Neural progenitor cell (in vitro differentiated cells): ENCODE results near the gene GPR45. TPM values are rescaled to one million over a fixed set of nuclear protein-coding genes. Genes with fewer than 3 reads are reported as not detected.
"Not testable (repeated sequence)": the region's sequence is repeated elsewhere in the genome, so short reads cannot be mapped to it uniquely, and the experiment has no call there.

Source experiments
- DNase-seq: peaks from one replicate; pipeline ENCODE4 v3.0.0-alpha.2; 2016; ENCODE audit warnings: low spot score
- H2AFZ ChIP-seq: fragments of 200-600 bp; sonication (generic); replicated peaks from 2 replicates; pipeline ENCODE4 v1.6.1; 2016; ENCODE audit warnings: antibody characterized with exemption
- H3F3A ChIP-seq: fragments of 200-600 bp; sonication (generic); 2 replicates; pipeline ENCODE4 v1.6.1; 2016; ENCODE audit warnings: antibody characterized with exemption, low read depth
- H3K27ac ChIP-seq: fragments of 200-600 bp; sonication (generic); 2 replicates; pipeline ENCODE4 v1.5.1; 2016; ENCODE audit warnings: mild to moderate bottlenecking
- H3K27me3 ChIP-seq: fragments of 200-600 bp; sonication (generic); 2 replicates; pipeline ENCODE4 v1.6.1; 2016; ENCODE audit warnings: mild to moderate bottlenecking, moderate library complexity
- H3K36me3 ChIP-seq: fragments of 200-600 bp; sonication (generic); 2 replicates; pipeline ENCODE4 v1.5.1; 2016
- H3K4me1 ChIP-seq: fragments of 200-600 bp; sonication (generic); 2 replicates; pipeline ENCODE4 v1.6.1; 2016; ENCODE audit warnings: mixed run types
- H3K4me2 ChIP-seq: fragments of 200-600 bp; sonication (generic); 2 replicates; pipeline ENCODE4 v1.6.1; 2016
- H3K4me3 ChIP-seq: fragments of 200-600 bp; sonication (generic); 2 replicates; pipeline ENCODE4 v1.5.1; 2016
- H3K79me2 ChIP-seq: fragments of 200-600 bp; sonication (generic); 2 replicates; pipeline ENCODE4 v1.6.1; 2016; ENCODE audit warnings: low read depth
- H3K9ac ChIP-seq: fragments of 200-600 bp; sonication (generic); 2 replicates; pipeline ENCODE4 v1.6.1; 2016
- H3K9me3 ChIP-seq: fragments of 200-600 bp; sonication (generic); 2 replicates; pipeline ENCODE4 v1.5.1; 2016; ENCODE audit warnings: low read depth
- H4K20me1 ChIP-seq: fragments of 200-600 bp; sonication (generic); 2 replicates; pipeline ENCODE4 v1.6.1; 2016; ENCODE audit warnings: low read depth
- H3K27ac Mint-ChIP-seq: 3 replicates; pipeline ENCODE4 v1.8.0; 2021; ENCODE audit warnings: mixed read lengths
- H3K27me3 Mint-ChIP-seq: 2 replicates; pipeline ENCODE4 v1.8.0; 2022; ENCODE audit warnings: low read depth, mild to moderate bottlenecking, inconsistent platforms, moderate library complexity, mixed read lengths; ENCODE audit not compliant: insufficient read depth
- H3K36me3 Mint-ChIP-seq: 3 replicates; pipeline ENCODE4 v1.8.0; 2021; ENCODE audit warnings: mixed read lengths
- H3K4me1 Mint-ChIP-seq: 3 replicates; pipeline ENCODE4 v1.8.0; 2021; ENCODE audit warnings: mixed read lengths
- H3K4me3 Mint-ChIP-seq: 3 replicates; pipeline ENCODE4 v1.8.0; 2021; ENCODE audit warnings: mild to moderate bottlenecking, moderate library complexity, mixed read lengths
- H3K9me3 Mint-ChIP-seq: 3 replicates; pipeline ENCODE4 v1.8.0; 2020; ENCODE audit warnings: mixed read lengths
- CTCF ChIP-seq: fragments of 200-600 bp; sonication (generic); IDR thresholded peaks from 2 replicates; pipeline ENCODE4 v1.5.1; 2017; ENCODE audit warnings: antibody characterized with exemption, mild to moderate bottlenecking
- EZH2 ChIP-seq: fragments of 200-600 bp; sonication (generic); IDR thresholded peaks from 2 replicates; pipeline ENCODE4 v1.6.1; 2017; ENCODE audit warnings: antibody characterized with exemption, mild to moderate bottlenecking, moderate library complexity
- EZH2phosphoT487 ChIP-seq: fragments of 200-600 bp; sonication (generic); IDR thresholded peaks from 2 replicates; pipeline ENCODE4 v1.6.1; 2017; ENCODE audit warnings: antibody characterized with exemption
- total RNA-seq: library from RNA; depleted of rRNA; stranded (reverse); fragments of >200 nt; gene quantifications from 2 replicates; pipeline ENCODE4 v1.2.3, GENCODE V29; 2015; ENCODE audit warnings: low replicate concordance

GPR45 gene
- total RNA-seq, 1 donor from 2014 or later = not detected

GRCh38 chr2:105248316-105249070 is 7.0 kb downstream of the GPR45 start:
- H3F3A ChIP-seq = peaks cover 5% of the 10 kb centered on the region
- H3K9ac ChIP-seq = no peak overlapping the region
- H3K36me3 ChIP-seq = no peaks in the 10 kb centered on the region
- H3K79me2 ChIP-seq = no peaks in the 10 kb centered on the region
- no peak overlapping the region for H2AFZ ChIP-seq
- H3K36me3 Mint-ChIP-seq = no peaks in the 10 kb centered on the region
- H3K4me2 ChIP-seq = no peak overlapping the region
- H3K4me1 Mint-ChIP-seq = no peaks in the 10 kb centered on the region
- no peaks in the 10 kb centered on the region for H3K9me3 ChIP-seq
- no peaks in the 10 kb centered on the region for H3K4me1 ChIP-seq
- no peak overlapping the region for H3K4me3 Mint-ChIP-seq
- H4K20me1 ChIP-seq = no peaks in the 10 kb centered on the region
- H3K27ac ChIP-seq = no peak overlapping the region
- TF ChIP-seq EZH2 = no peak
- TF ChIP-seq CTCF = no peak
- H3K27ac Mint-ChIP-seq = no peak overlapping the region
- peaks cover 8% of the 10 kb centered on the region for H3K9me3 Mint-ChIP-seq
- no peak for DNase-seq
- no peaks in the 10 kb centered on the region for H3K27me3 ChIP-seq
- peaks cover 2% of the 10 kb centered on the region for H3K27me3 Mint-ChIP-seq
- no peak overlapping the region for H3K4me3 ChIP-seq

- H3K79me2 ChIP-seq = no peaks in the 10 kb centered on the region
- no peak overlapping the region for H3K4me2 ChIP-seq
- Mint-ChIP-seq H3K27me3 (peaks cover 2% of the 10 kb centered on the region), H3K9me3 (peaks cover 8% of the 10 kb centered on the region), H3K4me1 (no peaks in the 10 kb centered on the region), H3K27ac (no peak overlapping the region), H3K36me3 (no peaks in the 10 kb centered on the region), H3K4me3 (no peak overlapping the region)
- H4K20me1 ChIP-seq = no peaks in the 10 kb centered on the region
- H3K9ac ChIP-seq = no peak overlapping the region
- H2AFZ ChIP-seq = no peak overlapping the region
- no peak overlapping the region for H3K27ac ChIP-seq
- H3K4me1 ChIP-seq = no peaks in the 10 kb centered on the region
- no peaks in the 10 kb centered on the region for H3K9me3 ChIP-seq
- no peak overlapping the region for H3K4me3 ChIP-seq
- H3K27me3 ChIP-seq = no peaks in the 10 kb centered on the region
- DNase-seq = no peak
- no peak for TF ChIP-seq CTCF
- TF ChIP-seq EZH2phosphoT487 = no peak
- TF ChIP-seq EZH2 = no peak
- no peaks in the 10 kb centered on the region for H3K36me3 ChIP-seq
- peaks cover 5% of the 10 kb centered on the region for H3F3A ChIP-seq
Measured at GRCh38 chr2:105249181-105249580, 7.6 kb downstream of the GPR45 start.

- H3K36me3 ChIP-seq = no peaks in the 10 kb centered on the region
- peaks cover 2% of the 10 kb centered on the region for H3K27me3 Mint-ChIP-seq
- H3K27me3 ChIP-seq = no peaks in the 10 kb centered on the region
- H3K4me1 Mint-ChIP-seq = no peaks in the 10 kb centered on the region
- no peak overlapping the region for H3K9ac ChIP-seq
- no peak overlapping the region for H3K27ac ChIP-seq
- H3K9me3 Mint-ChIP-seq = peaks cover 8% of the 10 kb centered on the region
- H3K4me3 ChIP-seq = no peak overlapping the region
- no peaks in the 10 kb centered on the region for H3K36me3 Mint-ChIP-seq
- no peaks in the 10 kb centered on the region for H3K4me1 ChIP-seq
- H3K27ac Mint-ChIP-seq = no peak overlapping the region
- H3K4me3 Mint-ChIP-seq = no peak overlapping the region
- peaks cover 5% of the 10 kb centered on the region for H3F3A ChIP-seq
- no peak overlapping the region for H3K4me2 ChIP-seq
- H3K79me2 ChIP-seq = no peaks in the 10 kb centered on the region
- no peak for TF ChIP-seq EZH2
- TF ChIP-seq CTCF = no peak
- TF ChIP-seq EZH2phosphoT487 = no peak
- no peaks in the 10 kb centered on the region for H4K20me1 ChIP-seq
- no peaks in the 10 kb centered on the region for H3K9me3 ChIP-seq
- no peak overlapping the region for H2AFZ ChIP-seq
- no peak for DNase-seq
Measured at GRCh38 chr2:105249891-105250290, 8.3 kb downstream of the GPR45 start.

GRCh38 chr2:105251016-105251648 is 9.6 kb downstream of the GPR45 start:
- H3F3A ChIP-seq, H3K27ac Mint-ChIP-seq, H3K4me3 ChIP-seq, H3K36me3 ChIP-seq, H4K20me1 ChIP-seq, H3K36me3 Mint-ChIP-seq, H3K27ac ChIP-seq, H3K4me1 ChIP-seq, H3K79me2 ChIP-seq, H3K4me3 Mint-ChIP-seq, H3K27me3 Mint-ChIP-seq, H3K9ac ChIP-seq, H3K4me2 ChIP-seq, H2AFZ ChIP-seq, DNase-seq, H3K4me1 Mint-ChIP-seq, H3K27me3 ChIP-seq, H3K9me3 Mint-ChIP-seq, H3K9me3 ChIP-seq: not testable (repeated sequence)
